OCI-LY1 (cell line): ENCODE results near the gene PLXNA2.

Experiments used
- H2AFZ ChIP-seq: fragments of 200-600 bp; sonication (generic), shearing (Covaris generic); 2 replicates; pipeline ENCODE4 v1.6.0; 2014; ENCODE audit warnings: antibody characterized with exemption, mild to moderate bottlenecking, low read length
- H3F3A ChIP-seq: fragments of 200-600 bp; sonication (generic), shearing (Covaris generic); 2 replicates; pipeline ENCODE4 v1.6.0; 2014; ENCODE audit warnings: mild to moderate bottlenecking, antibody characterized with exemption, low read length, moderate library complexity; ENCODE audit not compliant: insufficient read depth
- H3K27ac ChIP-seq: fragments of 200-600 bp; sonication (generic); 2 replicates; pipeline ENCODE4 v1.5.1; 2014; ENCODE audit warnings: low read length, mixed run types, mild to moderate bottlenecking, low read depth; ENCODE audit not compliant: poor library complexity, severe bottlenecking
- H3K27me3 ChIP-seq: fragments of 200-600 bp; sonication (generic); 2 replicates; pipeline ENCODE4 v1.6.0; 2014; ENCODE audit warnings: antibody characterized with exemption, mild to moderate bottlenecking, low read length, moderate library complexity; ENCODE audit not compliant: insufficient read depth
- H3K36me3 ChIP-seq: fragments of 200-600 bp; sonication (generic); 2 replicates; pipeline ENCODE4 v1.6.1; 2014; ENCODE audit warnings: mild to moderate bottlenecking, antibody characterized with exemption, low read length, moderate library complexity, mixed read lengths; ENCODE audit not compliant: insufficient read depth
- H3K4me1 ChIP-seq: fragments of 200-600 bp; sonication (generic); 2 replicates; pipeline ENCODE4 v1.5.1; 2014; ENCODE audit warnings: mild to moderate bottlenecking, low read length, moderate library complexity; ENCODE audit not compliant: insufficient read depth, severe bottlenecking
- H3K4me2 ChIP-seq: fragments of 200-600 bp; sonication (generic), shearing (Covaris generic); 2 replicates; pipeline ENCODE4 v1.6.1; 2014; ENCODE audit warnings: low read length
- H3K4me3 ChIP-seq: fragments of 200-600 bp; sonication (generic); 2 replicates; pipeline ENCODE4 v1.5.1; 2014; ENCODE audit warnings: low read length, low read depth, mild to moderate bottlenecking, mixed read lengths; ENCODE audit not compliant: poor library complexity, severe bottlenecking
- H3K79me2 ChIP-seq: fragments of 200-600 bp; shearing (Covaris generic); 2 replicates; pipeline ENCODE4 v1.6.1; 2016; ENCODE audit warnings: mixed run types, low read length, mixed read lengths; ENCODE audit not compliant: insufficient read depth
- H3K9ac ChIP-seq: fragments of 200-600 bp; sonication (generic), shearing (Covaris generic); 2 replicates; pipeline ENCODE4 v1.6.1; 2014; ENCODE audit warnings: mild to moderate bottlenecking, low read length, mixed read lengths
- H3K9me2 ChIP-seq: fragments of 200-600 bp; sonication (generic), shearing (Covaris generic); 2 replicates; pipeline ENCODE4 v1.6.1; 2014; ENCODE audit warnings: low read depth, mild to moderate bottlenecking, low read length, mixed read lengths
- H3K9me3 ChIP-seq: fragments of 200-600 bp; shearing (Covaris generic); 2 replicates; pipeline ENCODE4 v1.6.1; 2014; ENCODE audit warnings: low read length, mixed read lengths
- H4K20me1 ChIP-seq: fragments of 200-600 bp; sonication (generic), shearing (Covaris generic); 2 replicates; pipeline ENCODE4 v1.6.0; 2016; ENCODE audit warnings: mild to moderate bottlenecking, low read length; ENCODE audit not compliant: insufficient read depth
- EZH2 ChIP-seq: fragments of 200-600 bp; sonication (generic), shearing (Covaris generic); IDR thresholded peaks from 2 replicates; pipeline ENCODE4 v1.8.0; 2017; ENCODE audit warnings: borderline replicate concordance, mixed run types, mild to moderate bottlenecking, antibody characterized with exemption, low read length, moderate library complexity, mixed read lengths
- TF ChIP-seq, protein P1 (sequence below): fragments of 200-600 bp; sonication (generic), shearing (Covaris generic); IDR thresholded peaks from 2 replicates; pipeline ENCODE4 v1.5.1; 2017; ENCODE audit warnings: mild to moderate bottlenecking, antibody characterized with exemption, low read length, moderate library complexity, mixed read lengths

PLXNA2 gene

DNA sequence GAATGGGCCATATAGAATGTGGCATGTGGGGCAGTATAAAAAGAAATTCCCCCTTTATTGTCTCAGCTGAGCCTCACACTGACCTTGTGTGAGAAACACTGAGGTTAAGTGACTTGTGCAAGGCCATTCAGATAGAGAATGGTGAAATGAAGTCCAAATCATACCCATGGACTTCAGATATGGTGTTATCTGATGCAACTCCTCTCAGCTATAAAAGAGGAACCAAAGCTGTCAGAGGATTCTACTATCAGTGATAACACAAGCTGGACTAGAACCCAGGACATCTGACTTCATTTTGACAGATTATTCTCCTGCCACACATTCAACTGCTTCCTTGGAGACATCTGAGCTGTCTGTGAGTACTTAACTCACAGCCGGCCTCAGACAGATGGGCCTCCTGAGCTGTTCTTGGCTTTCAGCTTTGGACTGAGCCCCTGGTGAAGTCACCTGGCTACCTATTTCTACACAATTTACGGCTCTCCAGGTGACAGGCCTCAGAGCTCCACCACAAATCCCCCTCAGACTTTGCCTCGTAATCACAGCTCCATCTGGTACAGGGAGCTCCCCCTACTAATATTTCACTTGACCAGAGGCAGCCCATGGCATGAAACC, 104.6 kb downstream of the PLXNA2 start:
- Histone ChIP-seq H3F3A (no peaks in the 10 kb centered on the region), H3K4me2 (no peak overlapping the region), H3K9me3 (no peaks in the 10 kb centered on the region), H3K27ac (no peak overlapping the region), H2AFZ (no peak overlapping the region), H4K20me1 (no peaks in the 10 kb centered on the region), H3K9ac (no peak overlapping the region), H3K27me3 (no peaks in the 10 kb centered on the region), H3K9me2 (no peaks in the 10 kb centered on the region), H3K36me3 (no peaks in the 10 kb centered on the region), H3K4me3 (no peak overlapping the region), H3K4me1 (no peaks in the 10 kb centered on the region), H3K79me2 (no peaks in the 10 kb centered on the region)
- TF ChIP-seq EZH2, result no peak
- TF ChIP-seq, protein P1, sequence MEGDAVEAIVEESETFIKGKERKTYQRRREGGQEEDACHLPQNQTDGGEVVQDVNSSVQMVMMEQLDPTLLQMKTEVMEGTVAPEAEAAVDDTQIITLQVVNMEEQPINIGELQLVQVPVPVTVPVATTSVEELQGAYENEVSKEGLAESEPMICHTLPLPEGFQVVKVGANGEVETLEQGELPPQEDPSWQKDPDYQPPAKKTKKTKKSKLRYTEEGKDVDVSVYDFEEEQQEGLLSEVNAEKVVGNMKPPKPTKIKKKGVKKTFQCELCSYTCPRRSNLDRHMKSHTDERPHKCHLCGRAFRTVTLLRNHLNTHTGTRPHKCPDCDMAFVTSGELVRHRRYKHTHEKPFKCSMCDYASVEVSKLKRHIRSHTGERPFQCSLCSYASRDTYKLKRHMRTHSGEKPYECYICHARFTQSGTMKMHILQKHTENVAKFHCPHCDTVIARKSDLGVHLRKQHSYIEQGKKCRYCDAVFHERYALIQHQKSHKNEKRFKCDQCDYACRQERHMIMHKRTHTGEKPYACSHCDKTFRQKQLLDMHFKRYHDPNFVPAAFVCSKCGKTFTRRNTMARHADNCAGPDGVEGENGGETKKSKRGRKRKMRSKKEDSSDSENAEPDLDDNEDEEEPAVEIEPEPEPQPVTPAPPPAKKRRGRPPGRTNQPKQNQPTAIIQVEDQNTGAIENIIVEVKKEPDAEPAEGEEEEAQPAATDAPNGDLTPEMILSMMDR, result no peak

DNA sequence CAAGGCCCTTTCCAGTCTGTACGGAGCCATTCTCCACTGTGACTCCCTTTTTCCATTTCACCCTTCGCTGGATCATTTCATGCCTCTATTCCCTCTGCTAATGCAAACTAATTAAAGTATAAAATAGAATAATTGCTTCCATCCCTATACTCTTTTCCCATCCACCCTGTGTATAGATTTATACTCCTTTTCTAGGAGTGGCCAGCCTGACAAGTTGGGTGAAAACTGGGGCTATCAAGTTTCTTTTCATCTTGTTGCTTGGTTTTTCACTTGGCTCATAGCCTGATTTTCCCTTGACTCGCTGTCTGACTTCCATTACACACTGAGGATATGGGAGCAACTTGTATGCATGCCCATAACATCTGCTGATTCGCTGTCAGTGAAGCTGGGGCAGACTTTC, 107.0 kb downstream of the PLXNA2 start:
- Histone ChIP-seq H3K9ac (no peak overlapping the region), H3K79me2 (no peaks in the 10 kb centered on the region), H3K27me3 (no peaks in the 10 kb centered on the region; the same call in 1 of the 2 replicates), H3K4me3 (no peak overlapping the region), H4K20me1 (no peaks in the 10 kb centered on the region), H3K9me2 (no peaks in the 10 kb centered on the region), H3K4me1 (no peaks in the 10 kb centered on the region), H3K27ac (no peak overlapping the region), H2AFZ (no peak overlapping the region), H3K36me3 (no peaks in the 10 kb centered on the region), H3F3A (no peaks in the 10 kb centered on the region), H3K9me3 (no peaks in the 10 kb centered on the region), H3K4me2 (no peak overlapping the region)
- TF ChIP-seq, protein P1, result no peak

DNA sequence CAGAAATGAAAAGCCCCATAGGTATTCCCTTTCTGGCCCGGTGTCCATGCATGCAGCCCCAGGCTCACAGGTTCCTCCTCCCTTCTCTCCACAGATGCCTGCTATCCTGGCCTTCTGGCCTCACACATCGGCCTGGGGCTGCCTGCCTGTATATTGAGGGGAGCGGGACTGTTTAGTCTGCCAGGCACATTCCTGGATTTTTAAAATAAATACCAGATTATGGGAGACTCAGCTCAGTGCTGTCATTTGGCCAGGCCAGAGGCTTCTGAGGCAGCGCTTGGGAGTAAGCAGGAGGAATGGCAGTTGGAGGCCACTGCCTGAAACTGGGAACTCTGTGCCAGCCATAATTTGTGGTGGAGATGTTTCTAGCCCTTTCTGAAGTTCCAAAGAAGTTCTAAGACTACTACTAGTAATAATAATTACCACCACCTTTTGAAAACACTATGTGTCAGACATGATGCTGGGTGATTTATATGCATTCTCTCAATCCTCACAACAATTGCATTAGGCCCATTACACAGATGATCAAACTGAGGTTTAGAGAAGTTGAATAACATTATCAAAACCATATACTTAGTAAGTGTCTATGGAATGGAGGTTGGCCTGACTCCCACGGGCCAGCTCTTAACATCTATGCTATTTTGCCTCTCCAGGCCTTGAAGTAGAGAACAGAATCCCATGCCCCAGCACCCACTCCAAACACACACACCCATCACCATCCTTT, 107.6 kb downstream of the PLXNA2 start:
- Histone ChIP-seq H2AFZ (no peak overlapping the region), H3K4me3 (no peak overlapping the region), H3K9me3 (no peaks in the 10 kb centered on the region), H3K4me2 (no peak overlapping the region), H4K20me1 (no peaks in the 10 kb centered on the region), H3K4me1 (no peaks in the 10 kb centered on the region), H3K27ac (no peak overlapping the region), H3K9ac (no peak overlapping the region), H3F3A (no peaks in the 10 kb centered on the region), H3K9me2 (no peaks in the 10 kb centered on the region), H3K36me3 (no peaks in the 10 kb centered on the region), H3K79me2 (no peaks in the 10 kb centered on the region), H3K27me3 (no peaks in the 10 kb centered on the region; the same call in 1 of the 2 replicates)
- TF ChIP-seq EZH2, result no peak
- TF ChIP-seq, protein P1, result no peak
